HG02610 (cell line): ENCODE measurements around the gene MDK.

Experiments
- ATAC-seq: cut with Tn5 transposase; IDR thresholded peaks from one replicate; pipeline ENCODE4 v1.9.1; 2021; ENCODE audit warnings: mild to moderate bottlenecking, moderate library complexity; ENCODE audit not compliant: unreplicated experiment

Gene MDK

DNA sequence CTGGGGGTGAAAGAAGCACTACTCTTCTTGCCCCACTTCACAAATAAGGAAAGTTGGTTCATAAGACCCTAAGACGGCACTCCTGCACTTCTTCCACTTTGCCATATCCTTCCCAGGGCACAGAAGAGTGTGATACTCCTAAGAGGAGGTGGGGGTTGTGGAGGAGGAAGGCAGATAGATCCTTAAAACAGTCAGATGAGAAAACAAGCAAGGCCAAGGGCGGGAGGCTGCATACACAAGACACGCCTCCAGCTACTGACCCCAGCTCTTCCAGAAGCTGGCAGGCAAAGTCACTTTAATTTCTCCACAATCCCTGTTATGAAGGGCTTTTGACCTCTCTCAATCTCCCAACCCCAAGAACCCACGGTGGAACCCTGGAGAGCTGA is 11.8 kb downstream of the MDK start:
- no peak for ATAC-seq

DNA sequence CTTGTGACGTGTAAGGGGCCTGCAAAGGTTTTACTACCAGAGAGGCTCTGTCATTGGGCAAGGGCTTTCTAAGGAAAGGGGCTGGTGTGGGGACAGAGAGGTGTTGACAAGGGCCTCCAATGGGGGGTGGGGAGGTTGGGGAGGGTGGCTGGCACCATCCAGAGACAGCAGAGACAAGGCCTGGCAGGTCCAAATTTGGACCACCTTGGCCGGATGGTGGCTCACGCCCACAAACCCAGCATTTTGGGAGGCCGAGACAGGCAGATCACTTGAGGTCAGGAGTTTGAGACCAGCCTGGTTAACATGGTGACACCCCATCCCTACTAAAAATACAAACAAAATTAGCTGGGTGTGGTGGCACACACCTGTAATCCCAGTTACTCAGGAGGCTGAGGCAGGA is 12.3 kb downstream of the MDK start:
- ATAC-seq: no peak

DNA sequence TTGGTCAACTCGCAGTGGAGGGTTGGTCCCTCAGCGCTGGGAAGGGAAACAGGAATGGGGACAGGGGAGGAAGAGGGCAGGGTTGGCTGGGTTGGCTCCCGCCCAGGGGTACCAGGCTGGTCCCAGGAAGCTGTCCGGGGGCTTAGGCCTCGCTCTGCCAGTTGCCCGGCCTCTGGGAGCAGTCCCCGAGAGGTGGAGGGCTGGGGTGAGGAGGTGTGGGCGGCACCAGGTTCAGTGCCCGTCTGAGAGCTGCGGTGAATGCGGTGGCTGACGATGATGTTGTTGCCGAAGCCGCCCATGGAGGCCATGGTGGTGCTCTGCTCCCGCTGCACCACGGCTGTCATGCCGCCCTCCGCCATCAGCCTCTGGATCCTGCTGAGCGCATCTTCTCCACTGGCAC is 16.1 kb downstream of the MDK start:
- no peak for ATAC-seq

DNA sequence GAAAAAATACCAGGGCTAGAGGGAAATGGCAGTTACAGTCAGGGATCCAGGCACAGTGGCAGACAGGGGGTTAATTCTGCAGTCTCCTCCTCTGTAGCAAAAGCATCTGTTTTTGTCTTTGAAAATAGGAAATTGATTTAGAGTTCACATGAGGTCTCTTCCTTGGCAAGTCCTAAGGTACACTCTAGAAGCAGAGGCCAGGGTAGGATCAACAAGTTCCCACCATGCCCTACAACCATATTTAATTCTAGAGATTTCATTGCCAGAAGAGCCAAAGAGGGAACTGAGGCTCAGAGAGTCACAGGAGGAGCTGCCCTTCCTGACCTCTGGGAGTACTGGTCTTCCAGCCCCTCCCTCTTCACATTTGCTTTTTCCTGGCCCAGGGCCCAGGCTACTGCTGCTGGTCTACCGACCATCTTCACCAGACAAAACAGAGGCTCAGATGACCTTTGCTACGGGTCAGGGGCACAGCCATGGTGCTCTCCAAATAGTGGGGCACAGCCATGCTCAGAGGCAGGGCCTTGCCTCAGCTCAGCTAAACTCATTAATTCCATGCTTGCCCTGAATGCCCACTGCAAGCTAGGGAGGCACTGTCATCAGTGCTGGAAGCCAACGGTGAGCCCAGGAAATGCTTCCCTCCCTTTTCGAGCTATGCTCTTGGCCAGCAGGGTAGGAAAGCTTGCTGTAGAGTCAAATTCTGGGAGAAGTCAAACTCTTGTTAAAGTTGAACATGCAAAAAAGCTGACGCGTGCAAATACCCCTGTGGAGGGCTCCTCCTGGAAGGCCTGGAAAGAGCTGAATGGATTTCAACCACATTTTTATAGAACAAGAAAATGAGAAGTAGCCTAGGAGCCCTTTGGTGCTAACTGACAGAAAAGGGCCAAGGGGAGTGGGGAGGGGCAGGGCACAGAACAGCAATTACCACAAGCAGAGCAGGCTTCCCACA is 21.8 kb downstream of the MDK start:
- no peak for ATAC-seq

DNA sequence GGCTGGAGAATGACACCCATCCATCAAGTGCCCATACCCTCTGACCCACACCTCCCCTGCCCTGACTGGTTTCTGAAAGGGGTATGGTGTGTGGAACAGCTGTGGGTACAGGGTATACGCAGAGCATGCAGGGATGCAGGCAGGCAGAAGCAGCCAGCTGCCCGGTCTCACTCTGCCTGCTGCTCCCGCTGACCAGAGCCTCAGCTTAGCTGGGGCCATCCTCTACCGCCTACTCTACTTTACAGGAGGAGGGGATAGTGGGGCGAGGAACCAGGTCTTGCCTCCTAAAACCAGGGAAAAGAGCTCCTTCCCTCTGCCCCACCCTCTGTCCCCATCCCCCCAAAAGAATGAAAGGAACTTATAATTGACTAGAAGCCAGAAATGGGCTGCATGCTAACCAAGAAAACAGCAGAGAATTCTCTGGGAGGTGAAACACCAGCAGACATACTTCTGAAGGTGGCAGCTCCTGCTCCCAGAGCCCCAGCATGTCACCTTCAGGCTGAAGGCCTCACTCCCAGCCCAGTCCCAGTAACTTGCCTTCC is 23.1 kb downstream of the MDK start:
- ATAC-seq: no peak

DNA sequence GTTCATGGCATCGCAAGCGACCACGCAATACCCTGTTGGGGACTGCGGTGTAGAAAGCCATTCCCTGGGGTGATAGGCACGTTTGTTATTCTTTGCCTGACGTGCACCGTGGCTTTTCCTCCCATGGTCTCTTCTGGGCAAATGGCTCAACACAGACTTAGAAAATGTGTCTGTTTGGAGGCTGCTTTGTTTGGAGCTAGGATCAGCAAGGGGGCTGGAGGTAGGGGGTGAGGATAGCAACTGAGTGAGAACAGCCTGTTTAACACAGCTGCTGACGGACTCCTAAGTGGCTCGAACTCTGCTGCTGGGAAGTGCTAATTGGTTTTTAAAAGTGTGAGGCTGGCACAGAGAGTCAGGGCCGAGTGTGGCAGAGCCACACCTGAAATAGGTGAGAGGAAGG is 26.2 kb downstream of the MDK start:
- no peak for ATAC-seq

DNA sequence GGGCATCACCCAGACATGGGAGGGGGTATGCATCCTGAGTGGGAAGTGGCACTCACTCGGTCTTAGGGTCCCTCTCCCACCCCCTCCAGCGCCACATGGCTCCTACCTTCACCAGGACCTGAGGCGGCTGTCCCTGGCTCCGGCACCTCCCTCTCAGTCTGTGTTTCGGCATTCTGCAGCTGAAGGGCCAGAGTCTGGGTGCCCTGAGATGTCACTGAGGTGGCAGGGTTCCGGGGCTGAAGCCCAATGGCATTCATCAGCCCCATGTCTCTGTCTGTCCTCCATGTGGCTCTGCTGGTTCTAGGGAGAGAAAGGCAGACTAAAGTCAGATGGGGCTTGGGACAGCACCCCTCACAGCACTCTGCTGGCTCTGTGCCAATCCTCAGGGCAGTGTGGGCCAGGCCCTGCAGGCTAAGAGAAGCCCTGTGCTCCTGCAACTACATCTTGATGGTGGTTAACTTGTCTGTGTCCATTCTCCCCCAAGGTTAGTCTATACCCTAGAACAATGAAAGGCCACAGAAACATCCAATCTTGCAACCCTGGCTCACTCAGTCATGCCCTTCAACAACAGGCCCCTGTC is 27.0 kb downstream of the MDK start:
- ATAC-seq: no peak

DNA sequence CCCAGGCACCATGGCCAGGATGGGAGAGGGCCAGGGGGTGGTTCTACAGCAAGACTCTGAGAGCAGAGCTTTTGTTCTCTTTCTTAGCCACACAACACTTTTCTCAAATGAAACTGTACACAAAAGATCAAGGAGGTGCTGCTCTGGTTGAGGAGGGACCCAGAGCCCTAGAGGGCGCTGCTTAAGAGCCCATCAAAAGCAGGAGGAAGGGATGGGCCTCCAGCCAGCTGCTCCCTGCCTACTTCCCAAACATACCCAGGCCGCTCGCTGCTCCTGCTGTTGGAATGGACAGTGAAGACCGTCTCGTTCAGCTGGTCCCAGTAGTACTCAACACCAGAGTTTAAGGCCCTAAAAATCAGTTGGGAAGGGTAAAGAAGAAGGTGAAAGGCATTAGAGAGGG is 28.6 kb downstream of the MDK start:
- ATAC-seq: no peak

DNA sequence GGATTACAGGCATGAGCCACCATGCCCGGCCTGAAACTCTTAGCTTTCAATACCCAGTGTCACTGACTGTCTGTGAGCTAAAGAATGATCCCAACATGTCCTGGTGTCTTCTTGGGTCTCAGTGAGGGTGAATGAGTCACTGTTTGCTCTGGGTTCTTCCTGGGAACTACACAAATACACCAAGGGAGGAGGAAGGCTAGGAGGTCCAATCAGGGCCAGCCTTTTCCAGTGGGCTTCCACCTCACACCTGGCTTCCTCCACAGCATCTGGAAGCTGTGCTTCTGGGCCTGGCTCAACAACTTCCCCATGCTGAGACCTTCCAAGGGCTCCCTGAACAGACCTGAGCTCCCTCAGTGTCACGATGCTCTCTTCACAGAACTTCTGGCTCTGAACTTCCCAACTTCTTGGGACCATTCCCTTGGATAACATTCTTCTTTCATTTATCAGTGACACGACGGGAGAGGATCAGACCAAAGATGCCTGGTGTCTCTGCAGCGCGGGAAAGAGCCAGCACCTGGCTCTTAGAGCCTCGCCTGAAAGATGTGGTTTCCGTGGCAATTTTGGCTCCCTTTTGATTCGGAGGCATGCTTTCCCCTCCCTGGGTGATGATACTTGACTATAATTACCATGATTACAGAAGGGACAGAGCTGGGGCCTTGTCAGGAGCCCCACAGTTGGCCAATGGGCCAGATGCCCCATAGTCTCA is 32.4 kb downstream of the MDK start:
- ATAC-seq: no peak

DNA sequence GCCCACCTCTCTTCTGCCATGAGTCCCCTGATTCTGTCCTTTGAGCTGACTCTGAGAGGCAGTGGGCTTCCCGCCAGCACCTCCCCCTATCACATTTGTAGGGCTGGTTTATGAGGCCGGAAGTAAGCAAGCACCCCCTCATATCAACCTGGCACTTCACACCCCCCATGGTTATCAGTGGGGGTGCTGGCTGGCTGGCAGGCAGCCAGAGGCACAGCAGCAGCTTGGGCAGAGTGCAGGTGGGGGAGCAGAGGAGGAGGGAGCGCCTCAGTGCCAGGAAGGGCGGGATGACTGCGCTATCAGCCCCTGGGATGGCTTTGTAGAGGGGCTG is 33.0 kb downstream of the MDK start:
- ATAC-seq: no peak

DNA sequence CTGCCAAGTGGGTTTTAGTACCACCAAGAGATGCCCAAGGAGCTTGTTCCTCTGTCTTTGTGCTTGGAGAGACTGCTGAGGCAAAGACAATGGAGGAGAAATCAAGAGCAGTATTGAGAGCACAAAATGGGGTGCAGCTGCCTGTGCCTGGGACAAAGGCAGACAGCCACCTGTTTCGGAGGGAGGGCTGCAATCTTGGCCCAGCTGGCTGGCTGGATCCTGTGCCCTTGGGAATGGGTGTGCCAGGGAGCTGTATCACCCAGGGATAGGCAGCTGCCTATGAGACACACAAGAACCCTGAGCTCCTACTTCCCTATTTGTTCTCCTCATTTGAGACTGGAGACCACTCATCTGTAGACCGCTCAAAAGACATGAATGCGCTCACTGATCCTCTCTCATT is 33.4 kb downstream of the MDK start:
- ATAC-seq: no peak

DNA sequence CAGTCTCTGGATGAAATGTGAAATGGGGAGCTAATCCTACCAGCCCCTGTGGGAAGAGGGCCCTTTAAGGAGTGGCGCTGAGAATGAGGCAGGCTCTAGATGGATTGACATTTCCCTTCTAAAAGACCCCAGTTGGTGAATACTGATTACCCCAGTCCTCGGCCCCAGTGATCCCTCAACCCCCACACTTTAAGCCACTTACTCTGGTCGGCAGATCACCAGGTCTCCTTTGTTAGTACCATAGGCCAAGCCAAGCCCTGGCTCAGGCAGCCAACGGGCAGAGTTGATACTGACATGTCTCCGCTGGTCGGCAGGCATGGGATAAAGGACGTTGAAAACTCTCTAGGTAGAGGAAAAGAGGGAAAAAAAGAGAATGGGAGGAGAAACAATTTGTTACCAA is 36.2 kb downstream of the MDK start:
- ATAC-seq: no peak

DNA sequence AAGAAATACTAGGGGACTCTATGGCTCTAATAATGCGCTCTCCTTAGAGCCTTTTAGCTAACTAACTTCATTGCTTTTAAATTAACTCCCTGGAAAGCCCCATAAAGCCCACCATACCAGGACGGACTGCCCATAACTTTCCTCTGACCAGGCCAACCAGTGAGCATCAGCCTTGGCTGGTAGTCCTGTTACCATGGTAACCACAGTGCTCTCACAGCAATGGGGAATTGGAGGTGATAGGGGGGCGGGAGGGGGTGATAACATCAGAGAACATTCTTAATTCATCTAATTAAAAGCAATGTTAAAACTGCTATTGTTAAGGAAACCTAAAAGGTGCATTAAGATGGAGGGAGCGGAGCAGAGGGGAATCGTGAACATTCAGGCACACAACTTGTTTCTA is 37.3 kb downstream of the MDK start:
- ATAC-seq: no peak

DNA sequence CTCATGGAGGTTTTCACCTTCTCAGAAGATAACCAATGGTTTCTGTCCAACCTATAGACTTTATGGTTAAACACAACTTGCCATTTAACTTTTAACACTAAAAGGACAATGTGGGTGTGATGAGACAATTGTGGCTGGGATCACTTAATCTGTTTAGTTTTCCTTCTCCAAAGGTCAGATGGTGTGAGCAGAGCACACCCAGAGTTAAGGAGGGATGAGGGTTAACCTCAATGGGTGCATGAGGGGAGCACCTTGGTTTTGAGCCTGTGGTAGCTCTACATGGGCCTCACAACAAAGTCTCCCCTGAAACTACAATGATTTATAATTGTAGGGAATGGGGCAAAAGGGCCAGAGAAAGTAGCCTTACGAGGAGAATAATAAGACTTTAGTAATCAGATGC is 39.0 kb downstream of the MDK start:
- ATAC-seq: no peak

DNA sequence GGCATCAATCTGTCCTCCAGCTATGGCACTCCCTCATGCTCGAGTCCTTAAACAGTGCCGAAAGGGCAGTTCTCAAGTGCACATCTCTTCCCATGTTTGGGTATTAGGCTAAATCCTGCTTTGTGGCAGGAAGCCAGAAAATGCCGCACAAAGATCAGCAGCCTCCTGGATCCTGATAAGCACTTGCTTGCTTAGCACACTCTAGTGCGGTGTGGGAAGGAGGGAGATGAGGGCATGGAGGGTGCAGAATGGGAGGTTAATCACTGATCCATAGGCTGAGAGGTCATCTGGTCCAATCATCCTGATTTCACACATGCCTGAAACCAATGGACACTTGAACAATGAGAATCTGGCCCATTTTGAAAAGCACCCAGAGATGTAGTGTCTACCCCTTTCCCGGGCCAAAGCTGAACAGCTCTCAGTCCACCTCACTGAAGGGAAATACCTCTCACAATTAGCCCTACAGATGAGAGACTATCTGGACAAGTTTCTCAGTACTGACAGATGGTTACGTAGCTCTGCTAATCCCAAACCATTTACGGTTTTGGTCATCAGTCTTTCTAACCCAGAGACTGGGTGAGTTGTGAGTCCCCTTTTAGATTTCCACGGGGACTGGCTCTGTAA is 39.9 kb downstream of the MDK start:
- ATAC-seq: no peak

DNA sequence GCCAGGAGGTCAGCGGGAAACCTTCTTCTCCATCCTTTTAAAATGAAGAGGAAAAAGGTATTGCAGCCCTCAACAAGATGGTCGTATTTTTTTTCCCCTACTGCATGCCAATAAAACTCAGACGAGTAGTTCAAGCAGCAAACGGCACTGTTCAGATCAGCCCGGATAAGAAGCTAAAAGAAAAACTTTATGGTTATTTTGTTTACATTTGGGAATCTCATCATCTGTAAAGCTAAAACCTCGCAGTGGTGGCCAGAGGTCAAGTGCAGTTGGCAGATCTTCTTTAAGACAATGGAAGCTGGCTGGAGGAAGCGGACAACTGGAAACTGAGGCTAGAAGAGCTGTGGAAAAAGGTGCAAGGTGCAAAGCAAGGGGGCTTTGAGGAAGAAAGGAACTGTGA is 41.1 kb downstream of the MDK start:
- no peak for ATAC-seq

DNA sequence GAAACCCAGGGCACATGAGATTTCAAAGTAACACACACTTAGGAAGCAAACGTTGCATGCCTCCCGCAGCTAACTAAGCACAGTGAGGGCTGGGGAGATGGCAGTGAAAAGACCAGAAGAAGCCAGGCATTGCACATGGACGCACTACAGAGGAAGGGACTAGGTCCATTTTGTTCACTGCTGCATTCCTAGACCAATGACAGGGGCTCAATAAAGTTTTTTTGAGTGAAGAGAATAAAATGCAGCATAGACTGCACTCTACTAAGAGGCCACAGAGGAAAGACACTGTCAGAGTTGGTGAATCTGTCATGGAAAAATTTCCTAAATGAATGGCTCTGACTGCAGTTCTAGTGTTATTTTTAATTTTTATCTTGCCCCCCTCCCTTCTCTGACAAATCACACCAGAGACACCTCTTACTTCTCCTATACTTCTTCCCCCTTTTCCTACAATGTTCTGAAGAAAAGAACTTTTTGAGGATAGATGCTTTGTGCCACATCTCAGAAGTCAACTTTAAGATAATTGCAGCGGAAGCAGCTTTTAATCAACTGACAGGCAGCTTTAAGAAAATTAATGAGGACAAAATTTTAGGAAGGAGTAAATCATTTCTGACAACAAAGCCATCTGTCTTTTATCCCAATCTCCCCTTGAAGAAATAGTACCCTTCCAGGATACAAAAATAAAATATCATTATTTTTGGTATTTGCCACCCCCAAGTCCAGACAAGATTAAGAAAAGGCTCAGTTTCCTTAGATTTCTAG is 44.9 kb downstream of the MDK start:
- ATAC-seq: no peak

DNA sequence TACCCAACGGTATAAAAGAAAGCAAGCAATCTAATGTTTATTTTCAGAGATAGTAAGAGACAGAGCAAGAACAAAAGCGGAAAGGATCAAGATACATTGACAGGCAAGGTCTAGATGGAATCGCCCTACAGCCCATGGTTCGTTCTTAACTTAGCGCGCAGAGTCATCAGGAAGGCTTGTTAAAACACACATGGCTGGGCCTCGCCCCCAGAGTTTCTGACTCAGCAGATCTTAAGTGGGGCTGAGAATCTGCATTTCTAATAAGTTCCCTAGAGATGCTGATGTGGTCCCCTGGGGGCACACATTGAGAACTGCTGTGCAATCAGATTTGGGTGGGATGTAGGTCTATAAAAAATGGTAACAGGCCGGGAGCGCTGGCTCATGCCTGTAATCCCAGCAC is 45.9 kb downstream of the MDK start:
- ATAC-seq: no peak

DNA sequence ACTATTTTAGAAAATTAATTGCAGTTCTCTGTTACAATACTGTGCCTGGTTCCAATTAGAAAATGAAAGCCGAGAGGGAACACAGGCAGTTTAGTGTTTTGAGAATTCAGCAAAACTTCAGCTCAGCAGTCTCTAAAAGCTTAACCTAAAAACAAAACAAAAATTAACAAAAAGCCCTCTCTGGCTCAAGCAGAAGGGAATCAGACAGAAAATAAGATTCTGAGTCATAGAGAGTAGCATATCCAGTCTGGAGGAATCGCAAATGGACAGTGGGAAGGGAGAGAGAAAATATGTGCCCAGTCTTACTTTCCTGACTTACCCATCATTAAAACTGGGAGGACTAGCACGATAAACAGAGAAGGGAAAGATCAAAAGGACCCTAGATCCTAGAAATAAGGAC is 48.2 kb downstream of the MDK start:
- no peak for ATAC-seq

DNA sequence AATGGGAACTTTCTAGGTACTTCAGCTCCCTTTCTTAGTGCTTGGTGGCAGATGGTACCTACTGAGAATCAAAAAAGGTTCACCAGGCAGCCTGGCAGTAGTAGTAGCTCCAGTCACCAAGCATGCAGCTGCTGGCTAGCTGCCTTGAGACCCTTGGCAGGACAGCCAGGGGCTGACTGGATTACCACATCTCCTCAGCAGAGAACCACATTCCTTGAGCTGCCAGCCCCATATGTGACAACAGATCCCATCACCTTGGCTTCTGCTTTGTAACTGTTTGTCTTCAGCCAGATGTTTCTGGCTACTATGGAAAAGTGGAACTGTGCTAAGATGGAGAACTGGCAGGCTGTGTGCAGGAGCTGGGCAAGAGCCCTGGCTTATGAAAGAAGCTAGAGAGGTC is 49.7 kb downstream of the MDK start:
- no peak for ATAC-seq
